IMR-90 (cell line): ENCODE measurements around the gene EGFR. TPM values are rescaled to one million over a fixed set of nuclear protein-coding genes. Genes with fewer than 3 reads are reported as not detected.

Experiments used
- ATAC-seq: fragments of 200-7000 bp; cut with Tn5 transposase; 2 replicates; pipeline ENCODE4 v1.9.1; 2020; ENCODE audit warnings: low read depth, mild to moderate bottlenecking, moderate library complexity
- BruUV-seq: library from RNA; stranded (reverse); fragments of 400-500 nt; replicated peaks from 2 replicates; lab custom pipeline; 2021; lab: Mats Ljungman, UMichigan
- CTCF ChIA-PET: fragments of 300-600 bp; formaldehyde crosslinking; extraction: SDS; loops from one replicate; lab custom pipeline; 2021; ENCODE audit warnings: antibody characterized with exemption; lab: Yijun Ruan, JAX
- POLR2A ChIA-PET: fragments of 300-600 bp; sonication (Branson Sonifier 250); formaldehyde crosslinking; loops from one replicate; lab custom pipeline; 2022; ENCODE audit warnings: antibody characterized with exemption; ENCODE audit not compliant: unreplicated experiment; lab: Charles Lee
- DNase-seq: peaks from one replicate; pipeline ENCODE4 v3.0.0; 2013
- H2AFZ ChIP-seq: replicated peaks from 2 replicates; pipeline ENCODE3; 2013; ENCODE audit warnings: low read length, mild to moderate bottlenecking; ENCODE audit not compliant: poor library complexity
- H2AK5ac ChIP-seq: 2 replicates; pipeline ENCODE4 v1.6.1; 2013; ENCODE audit warnings: low read depth, low read length, inconsistent platforms
- H2AK9ac ChIP-seq: replicated peaks from 2 replicates; pipeline ENCODE3; 2013; ENCODE audit warnings: mild to moderate bottlenecking, low read depth, low read length, moderate library complexity; ENCODE audit not compliant: poor library complexity
- H2BK120ac ChIP-seq: 2 replicates; pipeline ENCODE4 v1.6.1; 2013; ENCODE audit warnings: low read depth, low read length, inconsistent platforms
- H2BK15ac ChIP-seq: 3 replicates; pipeline ENCODE4 v1.6.1; 2013; ENCODE audit warnings: low read depth, low read length, inconsistent platforms
- H2BK20ac ChIP-seq: 2 replicates; pipeline ENCODE4 v1.6.1; 2013; ENCODE audit warnings: low read depth, mild to moderate bottlenecking, inconsistent platforms, low read length, moderate library complexity
- H2BK5ac ChIP-seq: 2 replicates; pipeline ENCODE4 v1.6.1; 2013; ENCODE audit warnings: mild to moderate bottlenecking, low read depth, low read length, inconsistent platforms; ENCODE audit not compliant: poor library complexity, severe bottlenecking
- H3K14ac ChIP-seq: replicated peaks from 2 replicates; pipeline ENCODE4 v1.6.1; 2013; ENCODE audit warnings: low read depth, low read length, inconsistent platforms
- H3K18ac ChIP-seq: 2 replicates; pipeline ENCODE4 v1.6.1; 2013; ENCODE audit warnings: low read depth, low read length, control low read depth
- H3K23ac ChIP-seq: 2 replicates; pipeline ENCODE4 v1.6.1; 2013; ENCODE audit warnings: low read depth, low read length, inconsistent platforms
- H3K27ac ChIP-seq: 2 replicates; pipeline ENCODE4 v1.5.1; 2013; ENCODE audit warnings: mild to moderate bottlenecking, control low read depth, low read length; ENCODE audit not compliant: insufficient read depth
- H3K27me3 ChIP-seq: 2 replicates; pipeline ENCODE4 v1.6.1; 2013; ENCODE audit warnings: low read length; ENCODE audit not compliant: control insufficient read depth, insufficient read depth
- H3K36me3 ChIP-seq: 2 replicates; pipeline ENCODE4 v1.6.1; 2013; ENCODE audit warnings: low read length, mixed read lengths; ENCODE audit not compliant: control insufficient read depth, insufficient read depth
- H3K4ac ChIP-seq: 2 replicates; pipeline ENCODE4 v1.6.1; 2013; ENCODE audit warnings: low read depth, low read length, inconsistent platforms
- H3K4me1 ChIP-seq: 2 replicates; pipeline ENCODE4 v1.6.1; 2013; ENCODE audit warnings: low read length, mixed read lengths; ENCODE audit not compliant: control insufficient read depth, insufficient read depth
- H3K4me2 ChIP-seq: 2 replicates; pipeline ENCODE4 v1.6.1; 2013; ENCODE audit warnings: low read depth, mild to moderate bottlenecking, control low read depth, low read length, moderate library complexity
- H3K4me3 ChIP-seq: 2 replicates; pipeline ENCODE4 v1.5.1; 2013; ENCODE audit warnings: low read depth, mild to moderate bottlenecking, control low read depth, low read length, moderate library complexity; ENCODE audit not compliant: insufficient read depth
- H3K56ac ChIP-seq: 2 replicates; pipeline ENCODE4 v1.6.1; 2013; ENCODE audit warnings: low read length, inconsistent platforms; ENCODE audit not compliant: insufficient read depth; ENCODE audit errors: extremely low read depth
- H3K79me1 ChIP-seq, 2 experiments: 2 replicates each; pipeline ENCODE4 v1.6.1; 2013; ENCODE audit warnings: low read length in 2 of 2, inconsistent platforms in 1 of 2, low read depth in 1 of 2
- H3K9ac ChIP-seq: 2 replicates; pipeline ENCODE4 v1.6.1; 2013; ENCODE audit warnings: low read depth, low read length, control low read depth
- H3K9me1 ChIP-seq: 2 replicates; pipeline ENCODE4 v1.6.1; 2013; ENCODE audit warnings: low read length, inconsistent platforms; ENCODE audit not compliant: insufficient read depth
- H3K9me3 ChIP-seq: 2 replicates; pipeline ENCODE4 v1.6.1; 2013; ENCODE audit warnings: low read length; ENCODE audit not compliant: control insufficient read depth, insufficient read depth
- H4K20me1 ChIP-seq: 2 replicates; pipeline ENCODE4 v1.6.1; 2013; ENCODE audit warnings: low read length, inconsistent platforms; ENCODE audit not compliant: insufficient read depth
- H4K5ac ChIP-seq: 2 replicates; pipeline ENCODE4 v1.6.1; 2013; ENCODE audit warnings: mild to moderate bottlenecking, low read depth, low read length, control low read depth
- H4K8ac ChIP-seq, 2 experiments: 2 replicates each; pipeline ENCODE4 v1.6.1; 2013; ENCODE audit warnings: low read depth in 2 of 2, low read length in 2 of 2, control low read depth in 1 of 2, inconsistent platforms in 1 of 2
- H4K91ac ChIP-seq: 2 replicates; pipeline ENCODE4 v1.6.1; 2013; ENCODE audit warnings: low read depth, low read length, inconsistent platforms; ENCODE audit not compliant: insufficient read depth
- CHD1 ChIP-seq: IDR thresholded peaks from 2 replicates; pipeline ENCODE4 v1.6.1; 2012; ENCODE audit warnings: low read depth, low read length, improper control_type of control experiment
- MAZ ChIP-seq: IDR thresholded peaks from 2 replicates; pipeline ENCODE4 v1.6.1; 2012; ENCODE audit warnings: low read depth, mild to moderate bottlenecking, low read length, improper control_type of control experiment, moderate library complexity, borderline replicate concordance
- NFE2L2 ChIP-seq: fragments of 150-350 bp; IDR thresholded peaks from 2 replicates; pipeline ENCODE4 v1.6.1; 2016; ENCODE audit warnings: low read depth, mild to moderate bottlenecking, low read length
- RFX5 ChIP-seq: IDR thresholded peaks from 2 replicates; pipeline ENCODE4 v1.8.0; 2012; ENCODE audit warnings: low read depth, mild to moderate bottlenecking, low read length, moderate library complexity
- SMC3 ChIP-seq: fragments of 150-350 bp; IDR thresholded peaks from 2 replicates; pipeline ENCODE4 v1.6.1; 2016; ENCODE audit warnings: low read depth, mild to moderate bottlenecking, antibody characterized with exemption, low read length, moderate library complexity
- WGBS, 2 experiments: methylation state at CpG; one replicate each; pipeline versions ENCODE4 v1.1.5 to v1.1.7; 2013; ENCODE audit warnings: missing lambda C conversion rate in 2 of 2; ENCODE audit not compliant: insufficient read length in 1 of 2; ENCODE audit errors: extremely low coverage in 2 of 2; 5-methylcytosine and 5-hydroxymethylcytosine counted together
- dilution Hi-C: fragments of 300-500 bp; cut with HindIII; formaldehyde crosslinking; loops from one replicate; pipeline ENCODE4 v1.14.3; 2018; ENCODE audit warnings: low sequenced_read_pairs; ENCODE audit not compliant: unreplicated experiment
- in situ Hi-C: fragments of 300-500 bp; cut with MboI; formaldehyde crosslinking; loops from 3 replicates; pipeline ENCODE4 v1.14.3; 2019; ENCODE audit warnings: low sequenced_read_pairs, inconsistent platforms, mixed read lengths
- intact Hi-C: fragments of 100-400 bp; cut with micrococcal nuclease; formaldehyde crosslinking; loops from 2 replicates; pipeline ENCODE4 v1.10.0; 2022
- polyA plus RNA-seq, 3 experiments: library from polyadenylated mRNA; depleted of rRNA; stranded (reverse); fragments of >200 nt; gene quantifications; 2 replicates each; pipeline ENCODE4 v1.2.3, GENCODE V29; 2012; ENCODE audit warnings: low replicate concordance in 1 of 3
- total RNA-seq: library from RNA; depleted of rRNA; stranded (reverse); fragments of >200 nt; gene quantifications from 2 replicates; pipeline ENCODE4 v1.2.3, GENCODE V29; 2012

The EGFR gene
- total and polyA plus RNA-seq, 2 of the 4 experiments (the other 2 are of a cell fraction): 36.9 to 60.4 TPM

DNA sequence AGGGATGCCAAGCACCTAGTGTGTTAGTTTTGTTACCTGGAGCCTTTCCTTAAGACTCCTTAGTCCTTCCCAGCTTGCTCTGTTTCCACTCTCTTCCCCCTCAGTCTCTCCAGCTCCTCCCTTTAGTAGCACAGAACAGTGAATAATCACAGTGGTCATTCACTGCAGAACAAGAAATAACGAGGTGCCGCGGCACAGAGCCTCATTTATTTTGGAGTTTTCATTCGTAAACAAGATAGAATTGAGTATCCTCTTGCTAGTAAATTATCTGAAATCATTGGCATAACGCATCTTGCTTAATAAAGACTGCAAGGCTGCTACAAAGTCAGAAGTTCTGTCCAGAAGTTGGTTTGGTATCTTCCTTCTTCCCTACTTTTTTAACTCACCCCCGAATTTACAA, 217.0 kb downstream of the EGFR start:
- dilution Hi-C loops (no loop called here), in situ Hi-C loops (no loop called here), intact Hi-C loops (no loop called here)
- Histone ChIP-seq H3K9me1 (no peaks in the 10 kb centered on the region), H3K9ac (no peak overlapping the region), H3K4ac (no peak overlapping the region), H2BK15ac (no peak overlapping the region), H4K91ac (no peak overlapping the region), H3K79me1 (no peaks in the 10 kb centered on the region), H3K23ac (no peak overlapping the region), H3K4me2 (no peak overlapping the region), H4K20me1 (no peaks in the 10 kb centered on the region), H3K56ac (no peak overlapping the region), H3K27me3 (peaks cover 14% of the 10 kb centered on the region), H3K18ac (no peak overlapping the region), H2BK5ac (no peak overlapping the region), H2AFZ (no peak overlapping the region), H3K4me1 (no peaks in the 10 kb centered on the region), H2AK9ac (no peak overlapping the region), H2BK20ac (no peak overlapping the region), H3K27ac (no peak overlapping the region), H3K9me3 (peaks cover 3% of the 10 kb centered on the region; the same call in 1 of the 2 replicates), H4K5ac (no peak overlapping the region), H3K36me3 (no peaks in the 10 kb centered on the region), H4K8ac (no peak overlapping the region), H2BK120ac (no peak overlapping the region), H2AK5ac (no peak overlapping the region), H3K14ac (no peak overlapping the region), H3K4me3 (no peak overlapping the region)
- ChIA-PET POLR2A (no interaction called here), CTCF (no interaction called here)
- 50% methylated on average over 2 of the region's 6 CpGs; no CpG with 5 or more reads in 1 of the 2 experiments for WGBS, 2 experiments
- no peak for ATAC-seq
- no peak for DNase-seq
- BruUV-seq: no TSS peak
- TF ChIP-seq SMC3: no peak
- no peak for TF ChIP-seq NFE2L2
- TF ChIP-seq CHD1: no peak
- no peak for TF ChIP-seq RFX5
- TF ChIP-seq MAZ: no peak
